NOMO-1 treated with DMSO at 0.1 percent for 48 hours (cell line): ENCODE results near the gene CXCL3.
A peak's percentile ranks its signal among the peaks of the same experiment; 100 is the strongest.

Experiments
- DNase-seq: peaks from one replicate; lab custom pipeline; 2025; ENCODE audit not compliant: unreplicated experiment; lab: John Stamatoyannopoulos, UW

Gene CXCL3

GRCh38 chr4:74016068-74016467 lies 22.4 kb downstream of the CXCL3 start:
- peak; percentile 66 for DNase-seq

DNA sequence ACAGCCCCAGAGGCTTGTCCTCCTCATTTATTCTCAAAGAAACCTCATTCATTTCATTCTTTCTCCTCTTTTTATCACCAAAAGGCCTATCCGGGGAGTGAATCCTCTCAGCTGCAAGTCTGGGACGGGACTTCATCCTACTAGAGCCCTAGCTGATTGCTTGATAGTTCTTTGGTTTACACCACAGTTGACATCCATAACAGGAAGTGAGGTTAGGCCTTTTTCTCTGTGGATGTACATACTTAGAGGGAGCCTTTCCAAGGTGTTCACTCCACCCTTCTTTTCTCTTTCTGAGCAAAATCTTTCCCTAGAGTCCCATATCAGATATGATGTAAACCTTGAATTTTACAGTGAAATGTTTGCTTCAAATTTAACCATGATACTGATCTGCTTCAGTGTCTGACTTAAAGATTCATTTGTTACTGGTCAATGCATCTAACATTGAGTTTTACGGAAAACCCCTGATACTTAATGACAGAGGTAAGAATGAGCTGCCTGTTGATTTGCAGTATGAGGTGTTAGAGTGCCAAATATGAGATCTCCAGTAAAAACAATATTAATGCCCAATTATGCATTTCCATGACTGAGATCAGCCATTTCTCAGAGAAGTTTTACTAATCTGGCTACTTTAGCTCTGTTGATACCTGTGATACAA lies 23.2 kb downstream of the CXCL3 start:
- DNase-seq: no peak

DNA sequence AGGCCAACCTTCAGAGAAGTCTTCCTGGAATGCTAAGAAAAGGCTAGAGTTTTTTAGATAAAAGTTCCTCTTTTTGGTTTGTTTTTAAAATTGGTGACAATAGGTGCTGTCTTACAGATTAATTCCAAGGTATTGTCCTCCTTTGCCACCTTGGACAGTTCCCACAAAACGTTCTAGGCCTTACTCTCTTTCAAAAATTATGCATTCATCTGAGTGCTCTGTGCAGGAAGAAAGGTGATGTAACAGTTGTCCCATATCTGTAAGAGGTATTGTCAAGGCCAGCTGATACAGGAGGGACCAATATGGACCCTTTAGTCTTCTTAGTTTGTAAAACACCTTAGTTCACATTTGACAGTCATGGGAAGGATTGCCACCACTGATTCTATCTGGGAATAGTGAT lies 24.2 kb downstream of the CXCL3 start:
- DNase-seq: no peak

GRCh38 chr4:74013264-74013663 lies 25.2 kb downstream of the CXCL3 start:
- no peak for DNase-seq

DNA sequence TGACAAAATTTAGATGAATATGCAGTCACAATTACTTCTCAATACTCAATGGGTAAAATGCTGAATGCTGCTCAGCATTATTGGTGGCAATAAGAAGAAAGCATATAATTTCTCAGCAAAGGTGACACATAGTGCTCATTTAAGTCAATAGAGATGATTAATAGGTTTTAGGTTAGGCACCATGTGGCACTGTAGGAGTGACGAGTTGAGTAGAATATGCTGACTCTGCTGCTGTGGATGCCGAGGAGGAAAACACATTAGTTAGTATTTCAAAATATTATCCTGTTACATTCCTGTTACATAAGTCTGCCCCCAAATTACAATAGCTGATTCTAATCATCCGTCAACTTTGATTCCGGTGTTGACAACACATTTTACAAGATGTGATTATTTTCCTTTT lies 26.4 kb downstream of the CXCL3 start:
- DNase-seq: no peak

DNA sequence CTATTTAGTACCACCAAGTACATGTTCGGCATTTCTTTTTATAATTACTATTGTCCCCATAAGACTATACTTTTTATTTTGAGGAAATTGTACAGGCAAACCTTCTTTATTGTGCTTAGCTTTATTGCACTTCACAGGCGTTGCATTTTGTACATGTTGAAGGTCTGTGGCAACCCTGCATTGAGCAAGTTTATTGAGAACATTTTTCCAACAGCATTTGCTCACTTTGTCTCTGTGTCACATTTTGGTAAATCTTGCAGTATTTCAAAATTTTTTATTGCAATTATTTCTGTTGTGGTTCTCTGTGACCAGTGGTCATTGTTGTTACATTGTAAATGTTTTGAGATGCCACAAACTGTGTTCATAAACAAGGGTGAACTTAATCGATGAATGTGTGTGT lies 29.2 kb downstream of the CXCL3 start:
- no peak for DNase-seq

DNA sequence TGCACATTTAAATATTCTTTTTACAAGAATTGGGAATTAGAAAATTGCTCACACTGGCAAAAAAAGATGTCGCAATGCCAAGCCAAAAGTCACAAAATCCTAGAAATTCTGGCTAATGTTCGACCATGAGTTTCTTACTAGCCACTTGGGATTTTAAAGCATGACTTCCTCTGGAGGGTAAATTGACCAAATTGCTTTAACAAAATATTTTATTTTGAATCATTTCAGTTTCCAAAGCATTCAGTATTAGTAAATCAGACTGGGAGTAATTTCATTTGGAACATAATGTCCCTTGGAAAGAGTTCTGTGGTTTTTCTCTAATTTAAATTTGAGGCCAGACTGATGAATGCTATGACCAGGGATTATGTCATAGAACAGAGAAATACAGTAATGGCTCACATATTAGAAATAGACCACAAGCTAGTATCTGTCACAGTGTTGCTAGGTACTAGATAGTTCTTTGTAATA lies 32.4 kb downstream of the CXCL3 start:
- no peak for DNase-seq

GRCh38 chr4:74005528-74005927 lies 33.0 kb downstream of the CXCL3 start:
- no peak for DNase-seq

- DNase-seq: no peak
These were observed 33.8 kb downstream of the CXCL3 start for GRCh38 chr4:74004668-74005067.

DNA sequence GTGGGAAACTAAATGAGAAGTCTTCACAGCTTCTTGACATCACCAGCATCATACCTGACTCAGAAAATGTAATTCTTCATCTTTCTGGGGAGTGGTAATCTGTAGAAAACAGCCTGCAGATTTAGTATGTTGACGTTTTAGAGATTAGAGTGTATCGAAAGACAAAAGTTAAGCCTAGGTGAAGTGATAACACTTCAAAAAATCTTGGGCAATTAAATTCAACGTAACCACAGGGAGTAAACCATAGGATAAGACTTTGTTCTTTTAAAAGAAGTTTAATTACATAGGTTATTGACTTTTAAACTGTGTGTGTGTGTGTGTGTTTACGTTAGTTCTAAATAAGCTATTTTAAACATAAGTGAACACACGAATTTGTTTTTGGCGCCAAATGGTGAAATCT lies 38.2 kb downstream of the CXCL3 start:
- no peak for DNase-seq

DNA sequence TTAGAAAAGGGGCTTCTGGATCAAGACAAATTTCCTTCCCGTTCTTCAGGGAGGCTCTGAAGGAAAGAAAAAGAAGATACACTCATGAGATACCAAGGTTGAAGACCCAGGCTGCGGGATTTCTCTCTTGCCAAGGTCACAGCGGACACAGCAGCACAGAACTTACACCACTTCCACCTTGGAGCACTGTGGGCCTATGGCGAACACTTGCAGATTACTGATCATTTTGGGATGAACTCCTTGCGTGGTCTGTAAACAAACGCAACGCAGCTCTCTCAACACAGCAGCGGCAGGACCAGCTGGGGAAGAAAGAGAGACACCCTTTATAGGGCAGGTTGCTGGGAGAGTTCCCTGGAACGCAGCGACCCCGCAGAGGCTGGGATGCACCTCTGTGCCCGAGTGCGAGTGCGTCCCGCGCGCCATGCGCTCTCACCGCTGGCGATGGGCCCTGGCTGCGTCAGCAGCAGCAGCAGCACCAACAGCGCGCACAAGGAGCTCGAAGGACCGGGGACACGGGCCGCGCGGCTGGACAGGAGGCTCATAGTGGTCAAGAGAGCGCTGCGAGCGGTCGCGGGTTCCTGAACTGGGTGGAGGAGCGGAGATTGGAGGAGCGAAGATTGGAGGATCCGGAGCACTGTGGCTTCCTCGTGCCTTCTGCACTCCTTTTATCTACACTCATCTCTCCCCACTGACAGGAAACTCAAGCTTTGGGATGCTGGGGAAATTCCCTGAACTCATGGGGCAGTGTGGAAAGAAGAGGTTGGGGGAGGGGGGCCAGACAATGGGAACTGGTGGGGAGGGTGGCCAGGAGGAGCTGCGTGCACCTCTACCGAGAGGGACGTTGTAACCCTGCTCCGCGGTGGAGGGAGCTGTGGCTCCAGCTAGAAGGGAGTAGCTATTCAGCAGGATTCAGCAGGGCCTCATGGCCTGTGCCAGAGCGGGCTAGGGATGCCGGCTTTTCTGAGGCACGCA lies 40.2 kb downstream of the CXCL3 start, which contains the start of gene CXCL5:
TSS of gene CXCL5 (minus strand) at position 638 of the 972 bp plus-strand sequence. CDS start at position 542, 96 bp downstream.
- DNase-seq: no peak

GRCh38 chr4:73992050-73992449 lies 46.4 kb downstream of the CXCL3 start:
- no peak for DNase-seq

- no peak for DNase-seq
These were observed 46.8 kb downstream of the CXCL3 start for GRCh38 chr4:73991742-73992000.

DNA sequence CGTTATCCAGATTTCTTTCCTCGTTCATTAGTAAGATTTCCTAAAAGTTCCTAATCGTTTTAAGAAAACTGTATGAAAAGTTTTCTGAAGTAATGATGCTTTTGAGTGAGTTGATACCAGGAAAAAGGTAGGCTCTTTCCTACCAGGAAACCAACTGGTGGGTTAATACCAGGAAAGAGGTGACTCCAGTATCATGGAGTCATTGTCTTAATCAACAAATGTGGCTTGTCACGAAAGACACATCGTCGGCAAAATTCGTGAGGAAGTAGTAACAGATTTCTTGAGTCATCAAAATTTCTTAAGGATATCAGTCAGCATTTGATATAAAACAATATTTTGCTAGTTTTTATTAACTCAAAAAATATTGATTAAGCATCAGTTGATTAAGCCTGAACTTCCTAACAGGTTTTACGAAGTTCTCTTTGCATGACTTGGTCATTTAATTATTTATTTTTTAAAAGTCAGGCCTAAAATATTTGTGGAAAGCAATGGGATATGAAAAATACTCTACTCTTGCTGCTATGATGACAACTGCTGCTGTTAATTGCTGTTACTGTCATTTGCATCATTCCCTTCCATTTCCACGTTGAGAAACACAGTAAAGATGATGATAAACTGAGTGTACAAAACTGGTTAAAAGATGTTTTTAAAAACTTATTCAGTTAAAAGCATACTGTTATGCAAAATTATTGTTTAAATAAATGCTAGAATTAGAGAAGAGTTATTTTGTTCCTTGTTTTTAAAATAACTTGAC lies 47.3 kb downstream of the CXCL3 start:
- DNase-seq: no peak

- no peak for DNase-seq
These were observed 48.6 kb downstream of the CXCL3 start for GRCh38 chr4:73989928-73990327.

DNA sequence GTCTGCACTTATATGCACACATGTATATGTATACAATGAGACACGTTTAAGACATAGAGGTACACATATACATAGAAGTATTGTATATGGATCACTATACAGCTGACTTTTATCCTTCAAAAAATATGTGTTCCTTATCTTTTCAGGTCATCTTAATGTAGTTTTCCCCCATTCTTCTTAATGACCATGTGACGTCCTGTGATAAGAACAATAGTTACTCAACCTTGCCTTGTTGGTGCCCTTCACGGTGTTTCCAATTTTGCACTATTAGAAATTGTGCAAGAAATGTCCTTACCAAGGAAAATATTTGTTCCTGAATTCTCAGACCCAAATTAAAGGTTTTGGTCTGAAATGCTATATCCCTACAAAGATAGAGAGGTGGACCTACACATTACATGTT lies 49.5 kb downstream of the CXCL3 start:
- DNase-seq: no peak

DNA sequence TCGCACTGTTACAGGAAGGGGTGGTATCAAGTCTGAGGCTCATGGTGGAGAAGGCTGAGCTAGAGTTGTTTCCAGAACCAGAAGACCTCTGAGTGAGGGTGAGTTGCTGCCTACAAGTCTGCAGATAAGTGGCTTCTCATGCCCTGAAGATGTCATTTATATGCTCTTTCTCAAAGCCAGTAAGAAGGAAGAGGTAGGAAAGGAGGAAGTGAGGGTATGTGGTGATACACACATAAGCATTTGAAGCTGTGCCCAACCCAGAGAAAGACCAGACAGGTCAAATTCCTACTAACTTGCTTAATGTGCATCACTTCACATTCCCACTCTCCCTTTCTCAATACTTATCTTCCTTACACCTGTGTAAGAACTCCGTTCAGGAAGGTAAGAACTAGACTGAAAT lies 50.4 kb downstream of the CXCL3 start, which contains the start of gene PPBP:
TSS of gene PPBP (minus strand) at position 130 of the 400 bp plus-strand sequence. CDS start at position 43, 87 bp downstream.
- DNase-seq: peak; percentile 13
